HEK293 (cell line): ENCODE measurements around the gene DIS3L2.
"Not testable (repeated sequence)": the region's sequence is repeated elsewhere in the genome, so short reads cannot be mapped to it uniquely, and the experiment has no call there.

ENCODE experiments used
- BCL11B ChIP-seq: fragments of 450-650 bp; formaldehyde crosslinking; IDR thresholded peaks from 2 replicates; pipeline ENCODE4 v1.5.1; 2016; ENCODE audit warnings: low read depth, missing biosample characterization, missing genetic modification characterization
- BCL6B ChIP-seq: fragments of 450-650 bp; formaldehyde crosslinking; IDR thresholded peaks from 2 replicates; pipeline ENCODE4 v1.5.1; 2017; ENCODE audit warnings: missing biosample characterization, missing genetic modification characterization
- CTCF ChIP-seq: fragments of 450-650 bp; formaldehyde crosslinking; IDR thresholded peaks from 2 replicates; pipeline ENCODE4 v1.5.1; 2016; ENCODE audit warnings: missing biosample characterization, missing genetic modification characterization
- HOXD13 ChIP-seq: sonication (generic); formaldehyde crosslinking; IDR thresholded peaks from 2 replicates; pipeline ENCODE4 v1.8.0; 2022; ENCODE audit warnings: missing genetic modification reagents, borderline replicate concordance
- OVOL3 ChIP-seq: fragments of 450-650 bp; formaldehyde crosslinking; IDR thresholded peaks from 2 replicates; pipeline ENCODE4 v1.5.1; 2016; ENCODE audit warnings: missing biosample characterization, missing genetic modification characterization
- ZNF140 ChIP-seq: fragments of 450-650 bp; formaldehyde crosslinking; IDR thresholded peaks from 2 replicates; pipeline ENCODE4 v1.5.1; 2016; ENCODE audit warnings: missing biosample characterization, missing genetic modification characterization
- ZNF23 ChIP-seq: fragments of 450-650 bp; formaldehyde crosslinking; IDR thresholded peaks from 2 replicates; pipeline ENCODE4 v1.5.1; 2016; ENCODE audit warnings: missing biosample characterization, missing genetic modification characterization, borderline replicate concordance
- ZNF24 ChIP-seq: fragments of 450-650 bp; formaldehyde crosslinking; IDR thresholded peaks from 2 replicates; pipeline ENCODE4 v1.5.1; 2016; ENCODE audit warnings: missing biosample characterization, missing genetic modification characterization
- ZNF280D ChIP-seq: fragments of 450-650 bp; formaldehyde crosslinking; IDR thresholded peaks from 2 replicates; pipeline ENCODE4 v1.5.1; 2016; ENCODE audit warnings: missing biosample characterization, missing genetic modification characterization
- ZNF302 ChIP-seq: fragments of 450-650 bp; formaldehyde crosslinking; IDR thresholded peaks from 2 replicates; pipeline ENCODE4 v1.5.1; 2016; ENCODE audit warnings: missing biosample characterization, missing genetic modification characterization, low read depth
- ZNF416 ChIP-seq: fragments of 450-650 bp; formaldehyde crosslinking; IDR thresholded peaks from 2 replicates; pipeline ENCODE4 v1.5.1; 2016; ENCODE audit warnings: missing biosample characterization, missing genetic modification characterization
- TF ChIP-seq, protein P1 (sequence below): fragments of 450-650 bp; formaldehyde crosslinking; conservative IDR thresholded peaks from 2 replicates; pipeline ENCODE4 v1.5.1; 2016; ENCODE audit warnings: low read depth, missing biosample characterization, missing genetic modification characterization
- TF ChIP-seq, protein P2 (sequence below): fragments of 450-650 bp; formaldehyde crosslinking; conservative IDR thresholded peaks from 2 replicates; pipeline ENCODE4 v1.5.1; 2016; ENCODE audit warnings: low read depth, missing biosample characterization, missing genetic modification characterization

DNA sequence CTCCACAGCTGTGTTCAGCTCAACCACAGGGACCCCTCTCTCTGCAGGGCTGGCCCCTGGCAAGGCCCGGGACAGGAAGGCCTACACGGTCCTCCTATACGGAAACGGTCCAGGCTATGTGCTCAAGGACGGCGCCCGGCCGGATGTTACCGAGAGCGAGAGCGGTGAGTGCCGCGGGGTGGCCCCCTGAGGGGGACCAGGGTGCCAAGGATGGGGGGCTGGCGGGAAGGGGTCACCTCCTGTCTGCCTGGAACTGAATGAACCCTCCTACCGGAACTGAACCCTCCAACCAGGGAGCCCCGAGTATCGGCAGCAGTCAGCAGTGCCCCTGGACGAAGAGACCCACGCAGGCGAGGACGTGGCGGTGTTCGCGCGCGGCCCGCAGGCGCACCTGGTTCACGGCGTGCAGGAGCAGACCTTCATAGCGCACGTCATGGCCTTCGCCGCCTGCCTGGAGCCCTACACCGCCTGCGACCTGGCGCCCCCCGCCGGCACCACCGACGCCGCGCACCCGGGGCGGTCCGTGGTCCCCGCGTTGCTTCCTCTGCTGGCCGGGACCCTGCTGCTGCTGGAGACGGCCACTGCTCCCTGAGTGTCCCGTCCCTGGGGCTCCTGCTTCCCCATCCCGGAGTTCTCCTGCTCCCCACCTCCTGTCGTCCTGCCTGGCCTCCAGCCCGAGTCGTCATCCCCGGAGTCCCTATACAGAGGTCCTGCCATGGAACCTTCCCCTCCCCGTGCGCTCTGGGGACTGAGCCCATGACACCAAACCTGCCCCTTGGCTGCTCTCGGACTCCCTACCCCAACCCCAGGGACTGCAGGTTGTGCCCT, 419.9 kb downstream of the DIS3L2 start:
- not testable (repeated sequence) for TF ChIP-seq ZNF24; ZNF280D (tag by site-specific recombination); ZNF23 (tag by site-specific recombination); CTCF (tag by site-specific recombination); HOXD13 (CRISPR knock-in tag); ZNF416; ZNF140; OVOL3 (tag by site-specific recombination); BCL11B (tag by site-specific recombination); ZNF302 (tag by site-specific recombination); BCL6B (tag by site-specific recombination)
- TF ChIP-seq, protein P1, sequence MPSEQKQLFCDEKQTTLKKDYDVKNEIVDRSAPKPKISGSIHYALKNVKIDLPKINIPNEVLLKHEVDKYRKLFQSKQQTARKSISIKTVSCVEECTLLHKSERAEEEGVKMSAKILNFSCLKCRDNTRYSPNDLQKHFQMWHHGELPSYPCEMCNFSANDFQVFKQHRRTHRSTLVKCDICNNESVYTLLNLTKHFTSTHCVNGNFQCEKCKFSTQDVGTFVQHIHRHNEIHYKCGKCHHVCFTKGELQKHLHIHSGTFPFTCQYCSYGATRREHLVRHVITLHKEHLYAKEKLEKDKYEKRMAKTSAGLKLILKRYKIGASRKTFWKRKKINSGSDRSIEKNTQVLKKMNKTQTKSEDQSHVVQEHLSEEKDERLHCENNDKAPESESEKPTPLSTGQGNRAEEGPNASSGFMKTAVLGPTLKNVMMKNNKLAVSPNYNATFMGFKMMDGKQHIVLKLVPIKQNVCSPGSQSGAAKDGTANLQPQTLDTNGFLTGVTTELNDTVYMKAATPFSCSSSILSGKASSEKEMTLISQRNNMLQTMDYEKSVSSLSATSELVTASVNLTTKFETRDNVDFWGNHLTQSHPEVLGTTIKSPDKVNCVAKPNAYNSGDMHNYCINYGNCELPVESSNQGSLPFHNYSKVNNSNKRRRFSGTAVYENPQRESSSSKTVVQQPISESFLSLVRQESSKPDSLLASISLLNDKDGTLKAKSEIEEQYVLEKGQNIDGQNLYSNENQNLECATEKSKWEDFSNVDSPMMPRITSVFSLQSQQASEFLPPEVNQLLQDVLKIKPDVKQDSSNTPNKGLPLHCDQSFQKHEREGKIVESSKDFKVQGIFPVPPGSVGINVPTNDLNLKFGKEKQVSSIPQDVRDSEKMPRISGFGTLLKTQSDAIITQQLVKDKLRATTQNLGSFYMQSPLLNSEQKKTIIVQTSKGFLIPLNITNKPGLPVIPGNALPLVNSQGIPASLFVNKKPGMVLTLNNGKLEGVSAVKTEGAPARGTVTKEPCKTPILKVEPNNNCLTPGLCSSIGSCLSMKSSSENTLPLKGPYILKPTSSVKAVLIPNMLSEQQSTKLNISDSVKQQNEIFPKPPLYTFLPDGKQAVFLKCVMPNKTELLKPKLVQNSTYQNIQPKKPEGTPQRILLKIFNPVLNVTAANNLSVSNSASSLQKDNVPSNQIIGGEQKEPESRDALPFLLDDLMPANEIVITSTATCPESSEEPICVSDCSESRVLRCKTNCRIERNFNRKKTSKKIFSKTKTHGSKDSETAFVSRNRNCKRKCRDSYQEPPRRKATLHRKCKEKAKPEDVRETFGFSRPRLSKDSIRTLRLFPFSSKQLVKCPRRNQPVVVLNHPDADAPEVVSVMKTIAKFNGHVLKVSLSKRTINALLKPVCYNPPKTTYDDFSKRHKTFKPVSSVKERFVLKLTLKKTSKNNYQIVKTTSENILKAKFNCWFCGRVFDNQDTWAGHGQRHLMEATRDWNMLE (tag by site-specific recombination) = not testable (repeated sequence)
- TF ChIP-seq, protein P2, sequence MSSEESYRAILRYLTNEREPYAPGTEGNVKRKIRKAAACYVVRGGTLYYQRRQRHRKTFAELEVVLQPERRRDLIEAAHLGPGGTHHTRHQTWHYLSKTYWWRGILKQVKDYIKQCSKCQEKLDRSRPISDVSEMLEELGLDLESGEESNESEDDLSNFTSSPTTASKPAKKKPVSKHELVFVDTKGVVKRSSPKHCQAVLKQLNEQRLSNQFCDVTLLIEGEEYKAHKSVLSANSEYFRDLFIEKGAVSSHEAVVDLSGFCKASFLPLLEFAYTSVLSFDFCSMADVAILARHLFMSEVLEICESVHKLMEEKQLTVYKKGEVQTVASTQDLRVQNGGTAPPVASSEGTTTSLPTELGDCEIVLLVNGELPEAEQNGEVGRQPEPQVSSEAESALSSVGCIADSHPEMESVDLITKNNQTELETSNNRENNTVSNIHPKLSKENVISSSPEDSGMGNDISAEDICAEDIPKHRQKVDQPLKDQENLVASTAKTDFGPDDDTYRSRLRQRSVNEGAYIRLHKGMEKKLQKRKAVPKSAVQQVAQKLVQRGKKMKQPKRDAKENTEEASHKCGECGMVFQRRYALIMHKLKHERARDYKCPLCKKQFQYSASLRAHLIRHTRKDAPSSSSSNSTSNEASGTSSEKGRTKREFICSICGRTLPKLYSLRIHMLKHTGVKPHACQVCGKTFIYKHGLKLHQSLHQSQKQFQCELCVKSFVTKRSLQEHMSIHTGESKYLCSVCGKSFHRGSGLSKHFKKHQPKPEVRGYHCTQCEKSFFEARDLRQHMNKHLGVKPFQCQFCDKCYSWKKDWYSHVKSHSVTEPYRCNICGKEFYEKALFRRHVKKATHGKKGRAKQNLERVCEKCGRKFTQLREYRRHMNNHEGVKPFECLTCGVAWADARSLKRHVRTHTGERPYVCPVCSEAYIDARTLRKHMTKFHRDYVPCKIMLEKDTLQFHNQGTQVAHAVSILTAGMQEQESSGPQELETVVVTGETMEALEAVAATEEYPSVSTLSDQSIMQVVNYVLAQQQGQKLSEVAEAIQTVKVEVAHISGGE (tag by site-specific recombination) = not testable (repeated sequence)
